HG03521 (cell line): ENCODE results near the gene EMD.

ENCODE experiments used
- ATAC-seq: cut with Tn5 transposase; IDR thresholded peaks from one replicate; pipeline ENCODE4 v1.9.1; 2021; ENCODE audit warnings: mild to moderate bottlenecking, moderate library complexity; ENCODE audit not compliant: unreplicated experiment

EMD gene

GRCh38 chrX:154355094-154355775, 23.9 kb upstream of the EMD start:
- ATAC-seq = no peak

GRCh38 chrX:154355776-154356140, 23.3 kb upstream of the EMD start:
- ATAC-seq = no peak

GRCh38 chrX:154356596-154356995, 22.5 kb upstream of the EMD start:
- ATAC-seq = no peak

- ATAC-seq = no peak
Measured at GRCh38 chrX:154357205-154357604, 21.9 kb upstream of the EMD start.

- ATAC-seq = no peak
Measured at GRCh38 chrX:154358011-154358410, 21.1 kb upstream of the EMD start.

- ATAC-seq = no peak
Measured at GRCh38 chrX:154358829-154359228, 20.3 kb upstream of the EMD start.

- no peak for ATAC-seq
Measured at GRCh38 chrX:154359362-154360154, 19.5 kb upstream of the EMD start.

GRCh38 chrX:154360155-154360713, 18.9 kb upstream of the EMD start:
- ATAC-seq = no peak

- no peak for ATAC-seq
Measured at GRCh38 chrX:154362085-154362742, 16.9 kb upstream of the EMD start.

GRCh38 chrX:154363706-154364439, 15.2 kb upstream of the EMD start:
- ATAC-seq = no peak

- ATAC-seq = no peak
Measured at GRCh38 chrX:154365052-154365600, 14.0 kb upstream of the EMD start.

- no peak for ATAC-seq
Measured at GRCh38 chrX:154365997-154366665, 13.0 kb upstream of the EMD start.

GRCh38 chrX:154366666-154367055, 12.4 kb upstream of the EMD start:
- ATAC-seq = no peak

GRCh38 chrX:154367474-154368308, 11.4 kb upstream of the EMD start:
- no peak for ATAC-seq

- ATAC-seq = no peak
Measured at GRCh38 chrX:154368630-154369448, 10.3 kb upstream of the EMD start.

GRCh38 chrX:154369449-154370299, 9.4 kb upstream of the EMD start:
- ATAC-seq = no peak

- ATAC-seq = no peak
Measured at GRCh38 chrX:154370300-154371016, 8.6 kb upstream of the EMD start.
